ENCODE measurements around the gene PRR5.

PRR5 gene

GRCh38 chr22:44693756-44694155, 8.2 kb upstream of the PRR5 start:
- no peak for DNase-seq

- peak; percentile 56 for DNase-seq
Observed at GRCh38 chr22:44697423-44698141, 4.4 kb upstream of the PRR5 start.

- DNase-seq: no peak
Observed at GRCh38 chr22:44698531-44699421, 3.2 kb upstream of the PRR5 start.

GRCh38 chr22:44700456-44700855, 1.5 kb upstream of the PRR5 start:
- no peak for DNase-seq

GRCh38 chr22:44701187-44701790, 715 bp upstream of the PRR5 start:
- no peak for DNase-seq

GRCh38 chr22:44702479-44703198, 635 bp downstream of the PRR5 start:
- no peak for DNase-seq

- no peak for DNase-seq
Observed at GRCh38 chr22:44703255-44703870, 1.4 kb downstream of the PRR5 start.

- no peak for DNase-seq
Observed at GRCh38 chr22:44704159-44705021, 2.4 kb downstream of the PRR5 start.

- no peak for DNase-seq
Observed at GRCh38 chr22:44705022-44705297, 3.0 kb downstream of the PRR5 start.

- no peak for DNase-seq
Observed at GRCh38 chr22:44706488-44706887, 4.5 kb downstream of the PRR5 start.

- DNase-seq: no peak
Observed at GRCh38 chr22:44707178-44707577, 5.2 kb downstream of the PRR5 start.

- no peak for DNase-seq
Observed at GRCh38 chr22:44707752-44708151, 5.7 kb downstream of the PRR5 start.

GRCh38 chr22:44709881-44710392, 7.9 kb downstream of the PRR5 start:
- DNase-seq: no peak

- DNase-seq: peak; percentile 45
Observed at GRCh38 chr22:44710474-44711240, 8.7 kb downstream of the PRR5 start.

- no peak for DNase-seq
Observed at GRCh38 chr22:44711241-44711560, 9.2 kb downstream of the PRR5 start.

- no peak for DNase-seq
Observed at GRCh38 chr22:44711690-44712555, 9.9 kb downstream of the PRR5 start.

- DNase-seq: no peak
Observed at GRCh38 chr22:44712962-44713361, 11.0 kb downstream of the PRR5 start.

GRCh38 chr22:44714703-44715350, 12.8 kb downstream of the PRR5 start:
- DNase-seq: no peak

- no peak for DNase-seq
Observed at GRCh38 chr22:44718418-44718817, 16.4 kb downstream of the PRR5 start.
